ENCODE data around the gene TBPL1. TPM values are rescaled to one million over a fixed set of nuclear protein-coding genes. Genes with fewer than 3 reads are reported as not detected.
"Not testable (repeated sequence)": the region's sequence is repeated elsewhere in the genome, so short reads cannot be mapped to it uniquely, and the experiment has no call there.

The TBPL1 gene
- total RNA-seq, 1 donor from 2014 or later, result 34.5 TPM

DNA sequence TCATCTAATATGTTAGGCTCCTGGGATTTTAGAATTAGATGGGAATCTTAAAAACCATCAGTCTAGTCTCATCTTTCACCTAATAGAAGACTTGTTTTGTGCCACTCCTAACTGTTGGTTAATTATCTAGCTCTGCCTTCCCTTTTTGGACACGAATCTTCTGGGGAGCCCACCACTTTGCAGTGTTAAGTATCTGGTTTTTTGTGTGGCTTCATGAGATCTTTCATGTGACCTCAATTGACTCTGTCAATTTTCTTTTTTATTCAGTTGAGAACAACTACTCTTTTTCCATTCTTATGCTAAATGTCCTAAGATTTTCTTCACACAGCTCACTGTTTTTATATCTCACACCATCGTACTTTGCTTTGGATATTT lies 16.9 kb downstream of the TBPL1 start:
- intact Hi-C loops (cut with micrococcal nuclease), result loop anchor here (1.0 kb wide), 2 partner anchors 9 to 17 kb away; partner anchors contain the start of gene TBPL1

DNA sequence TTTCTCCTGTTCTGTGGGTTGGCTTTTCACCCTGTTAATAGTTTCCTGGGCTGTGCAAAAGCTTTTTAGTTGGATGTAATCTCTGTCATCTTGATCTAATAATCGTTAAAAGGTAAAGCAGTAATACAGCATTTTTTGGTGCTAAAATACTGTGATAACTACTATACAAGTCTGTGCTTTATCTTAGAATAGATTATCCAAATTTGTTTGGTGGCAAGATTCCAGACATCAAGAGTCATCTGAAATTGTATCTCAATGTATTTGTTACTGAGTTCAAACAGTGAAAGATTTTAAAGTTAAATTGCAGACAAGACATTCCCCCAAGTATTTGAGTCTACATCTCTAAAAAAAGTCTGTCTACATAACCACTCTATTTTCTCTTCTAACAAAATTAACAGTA lies 18.8 kb downstream of the TBPL1 start:
- intact Hi-C loops (cut with micrococcal nuclease), result no loop called here

DNA sequence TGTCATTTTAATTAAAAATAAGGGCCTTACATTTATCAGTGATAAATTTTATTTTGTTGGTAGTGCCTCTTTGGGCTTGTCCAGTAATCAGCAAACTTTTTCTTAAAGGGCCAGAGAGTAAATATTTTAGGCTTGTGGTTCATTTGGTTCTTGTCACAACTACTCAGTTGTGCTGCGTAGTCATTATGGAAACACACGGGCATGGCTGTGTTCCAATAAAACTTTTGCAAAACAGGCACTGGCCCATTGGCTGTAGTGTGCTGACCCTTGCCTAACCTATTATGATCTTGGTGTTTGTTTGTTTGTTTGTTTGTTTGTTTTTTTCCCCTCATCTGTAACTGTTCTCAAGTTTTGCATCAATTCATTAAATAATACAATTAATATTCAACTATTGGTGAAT lies 19.4 kb downstream of the TBPL1 start:
- intact Hi-C loops (cut with micrococcal nuclease), result no loop called here

DNA sequence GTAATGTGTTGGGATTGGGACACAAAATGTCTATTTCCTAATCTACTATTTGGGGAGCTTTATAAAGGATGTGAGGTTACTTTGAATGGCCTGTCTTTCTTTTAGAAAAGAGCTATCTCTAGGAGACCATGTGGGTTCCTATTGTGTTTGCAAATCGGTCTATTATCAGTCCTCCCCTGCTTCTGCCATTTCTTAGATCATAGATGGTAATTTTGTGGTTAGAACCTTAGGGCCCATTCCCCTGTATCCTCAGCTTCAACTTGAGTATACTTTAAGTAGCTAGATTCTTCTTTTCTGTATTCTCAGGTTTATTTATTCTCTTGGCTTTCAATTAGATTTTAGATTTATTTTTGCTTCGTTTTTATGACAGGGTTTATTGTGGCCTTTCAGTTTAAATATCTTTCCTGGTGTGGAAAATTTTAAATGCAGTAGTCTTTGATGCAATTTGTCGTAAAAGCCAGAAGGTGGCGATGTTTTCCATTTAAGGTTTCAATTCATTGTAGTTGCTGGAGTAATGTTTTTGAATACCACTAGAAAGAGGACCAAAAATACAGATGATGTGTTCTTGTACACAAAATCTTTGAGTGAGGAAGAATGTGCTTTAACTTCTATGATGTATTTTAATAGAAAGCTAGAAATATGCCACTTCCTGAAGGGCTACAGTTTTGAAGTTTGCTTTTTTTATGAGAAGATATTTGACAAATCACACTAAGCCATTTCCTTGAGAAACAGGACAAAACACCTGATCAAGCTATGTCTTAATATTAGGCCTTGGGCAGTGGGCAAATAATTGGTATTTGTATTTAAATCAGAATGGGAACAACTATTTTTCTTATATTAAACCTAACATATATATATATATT lies 20.3 kb downstream of the TBPL1 start:
- intact Hi-C loops (cut with micrococcal nuclease), result loop anchor here (1.0 kb wide), 5 partner anchors 20 to 124 kb away; partner anchors contain the start of genes SLC2A12 and TBPL1

GRCh38 chr6:133977983-133978895 lies 25.2 kb downstream of the TBPL1 start:
- intact Hi-C loops (cut with micrococcal nuclease), result no loop called here

DNA sequence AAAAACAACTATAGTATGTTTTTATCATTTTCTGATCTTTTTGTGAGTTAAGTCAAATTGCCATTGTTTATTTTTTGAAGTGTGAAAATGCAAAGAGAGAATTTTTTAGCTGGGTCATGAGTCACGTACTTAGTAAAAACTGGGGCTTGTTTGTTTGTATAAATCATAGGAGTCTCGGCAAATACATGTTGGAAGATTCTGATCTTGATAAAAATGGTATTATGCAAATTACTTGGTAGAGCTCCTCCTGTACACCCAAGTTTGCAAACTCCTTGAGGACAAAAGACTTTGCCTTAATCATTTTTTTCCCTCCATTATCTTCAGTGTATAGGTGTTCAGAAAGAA lies 25.8 kb downstream of the TBPL1 start:
- intact Hi-C loops (cut with micrococcal nuclease), result no loop called here

- intact Hi-C loops (cut with micrococcal nuclease), result not testable (repeated sequence)
These were observed 26.4 kb downstream of the TBPL1 start for GRCh38 chr6:133979269-133979963.

DNA sequence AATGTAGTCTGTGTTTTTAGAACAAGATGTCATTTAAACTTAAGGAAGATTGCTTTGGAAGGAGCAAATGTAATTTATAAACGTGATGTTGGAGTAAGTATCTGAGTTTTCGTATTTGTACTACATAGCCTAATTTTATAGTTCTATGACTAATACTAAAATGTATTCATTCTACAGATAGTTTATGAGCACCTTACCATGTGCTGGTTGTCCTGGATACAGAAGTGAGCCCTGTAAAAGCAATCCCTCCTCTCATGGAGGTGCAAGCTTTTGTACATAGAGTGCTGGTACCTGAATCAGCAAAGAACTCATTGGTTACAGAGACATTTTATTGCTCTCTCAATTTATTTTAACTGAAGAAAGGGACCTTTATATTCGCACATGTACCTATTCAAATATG lies 27.1 kb downstream of the TBPL1 start:
- intact Hi-C loops (cut with micrococcal nuclease), result no loop called here

- intact Hi-C loops (cut with micrococcal nuclease), result loop anchor here (1.0 kb wide), 1 partner anchor 9 kb away; no protein-coding TSS in a partner anchor
These were observed 30.3 kb downstream of the TBPL1 start for GRCh38 chr6:133983099-133983939.

DNA sequence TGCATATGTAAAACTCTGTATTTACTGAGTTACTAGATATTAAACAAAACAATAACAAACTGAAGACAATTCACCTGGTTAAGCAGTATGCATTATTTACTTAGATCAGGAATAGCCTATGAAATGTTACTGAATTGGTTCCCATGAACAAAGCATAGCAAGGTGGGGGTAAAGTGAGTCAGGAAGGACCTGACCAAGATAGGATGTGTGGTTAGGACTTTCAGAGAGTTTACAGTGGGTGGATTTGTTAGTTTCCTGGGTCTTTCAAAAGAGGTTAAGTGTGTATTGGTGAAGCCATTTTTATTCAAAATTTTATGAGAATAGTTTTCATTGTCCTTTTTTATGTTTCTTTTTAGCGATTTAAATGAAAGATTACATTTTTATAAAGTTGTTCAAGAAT lies 32.9 kb downstream of the TBPL1 start:
- intact Hi-C loops (cut with micrococcal nuclease), result no loop called here

GRCh38 chr6:133986942-133987341 lies 33.9 kb downstream of the TBPL1 start:
- intact Hi-C loops (cut with micrococcal nuclease), result no loop called here

DNA sequence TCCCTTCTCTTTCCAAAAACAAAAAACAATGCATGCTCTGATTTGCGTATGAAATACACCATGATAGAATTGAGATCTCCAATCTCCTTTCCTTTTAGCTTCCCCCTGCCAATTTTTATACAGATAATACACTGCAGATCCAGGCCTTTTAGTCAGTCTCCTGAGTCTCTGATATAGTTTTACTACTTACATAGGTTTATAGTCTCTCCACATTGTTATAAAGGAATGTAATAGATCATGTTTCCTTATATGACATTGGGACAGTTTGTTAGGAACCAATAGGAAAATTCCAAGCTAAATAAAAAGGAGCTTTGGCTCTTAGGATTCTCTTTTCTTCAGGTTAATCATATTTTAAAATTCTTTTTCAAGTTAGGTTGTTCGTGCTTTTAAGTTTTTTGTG lies 36.5 kb downstream of the TBPL1 start:
- intact Hi-C loops (cut with micrococcal nuclease), result no loop called here

- intact Hi-C loops (cut with micrococcal nuclease), result no loop called here
These were observed 37.3 kb downstream of the TBPL1 start for GRCh38 chr6:133990321-133990720.

GRCh38 chr6:133991096-133991593 lies 38.1 kb downstream of the TBPL1 start:
- intact Hi-C loops (cut with micrococcal nuclease), result no loop called here

- intact Hi-C loops (cut with micrococcal nuclease), result loop anchor here (1.0 kb wide), 1 partner anchor 10 kb away; no protein-coding TSS in a partner anchor
These were observed 40.1 kb downstream of the TBPL1 start for GRCh38 chr6:133992992-133993680.

- intact Hi-C loops (cut with micrococcal nuclease), result no loop called here
These were observed 42.3 kb downstream of the TBPL1 start for GRCh38 chr6:133995296-133995695.

GRCh38 chr6:133995758-133996157 lies 42.7 kb downstream of the TBPL1 start:
- intact Hi-C loops (cut with micrococcal nuclease), result no loop called here

- intact Hi-C loops (cut with micrococcal nuclease), result no loop called here
These were observed 44.2 kb downstream of the TBPL1 start for GRCh38 chr6:133997267-133997666.

DNA sequence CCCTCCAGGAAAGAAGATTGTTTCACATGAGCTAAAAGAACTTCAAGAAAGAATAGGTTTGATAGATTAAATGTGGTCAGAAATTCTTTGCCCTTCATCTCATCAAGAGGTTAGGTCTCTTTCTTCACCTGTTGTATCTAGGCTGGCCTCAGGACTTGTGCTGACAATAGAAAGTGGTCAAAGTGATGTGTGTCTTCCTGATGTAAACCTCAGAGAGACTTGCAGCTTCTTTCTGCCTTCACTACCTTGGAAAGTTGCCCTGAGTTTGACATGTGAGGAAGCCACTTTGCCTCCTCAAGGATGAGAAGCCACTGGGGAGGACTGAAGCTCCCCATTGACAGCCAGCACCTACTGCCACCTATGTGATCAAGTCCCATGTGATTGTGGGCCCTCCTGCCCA lies 46.3 kb downstream of the TBPL1 start:
- intact Hi-C loops (cut with micrococcal nuclease), result no loop called here

- intact Hi-C loops (cut with micrococcal nuclease), result no loop called here
These were observed 47.4 kb downstream of the TBPL1 start for GRCh38 chr6:134000443-134000842.

Measured in T-helper 1 cell treated with Interleukin-12 subunit alpha and Interleukin-12 subunit beta and Interleukin-4 antibody, amounts not matched to agents 30 ng/mL and 1 ng/mL, for 36 hours (primary cell).